H1 (cell line): ENCODE measurements around the gene PFDN5.

Source experiments
- CHD2 ChIP-seq: IDR thresholded peaks from 2 replicates; pipeline ENCODE4 v1.6.1; 2012; ENCODE audit warnings: low read length, improper control_type of control experiment
- GTF2F1 ChIP-seq: IDR thresholded peaks from 2 replicates; pipeline ENCODE4 v1.6.1; 2012; ENCODE audit warnings: low read depth, low read length, improper control_type of control experiment, borderline replicate concordance
- JUN ChIP-seq: IDR thresholded peaks from 2 replicates; pipeline ENCODE4 v1.6.1; 2011; ENCODE audit warnings: low read depth, mild to moderate bottlenecking, improper control_type of control experiment, low read length
- KDM5A ChIP-seq: fragments of 200-600 bp; IDR thresholded peaks from 2 replicates; pipeline ENCODE4 v1.7.1; 2012; ENCODE audit warnings: mild to moderate bottlenecking, low read length, inconsistent platforms, mixed read lengths
- POLR2A ChIP-seq, 2 experiments: IDR thresholded peaks; 1 replicate in 1 of 2; 2 replicates in 1 of 2; pipeline ENCODE4 v1.6.1; 2011; ENCODE audit warnings: low read depth in 2 of 2, low read length in 2 of 2, mild to moderate bottlenecking in 2 of 2; ENCODE audit errors: control extremely low read depth in 1 of 2
- RFX5 ChIP-seq: IDR thresholded peaks from 2 replicates; pipeline ENCODE4 v1.6.1; 2011; ENCODE audit warnings: low read depth, low read length, improper control_type of control experiment, borderline replicate concordance
- SP1 ChIP-seq: IDR thresholded peaks from 2 replicates; pipeline ENCODE4 v1.6.1; 2011; ENCODE audit warnings: low read depth, low read length
- TF ChIP-seq, protein P1 (sequence below): IDR thresholded peaks from 2 replicates; pipeline ENCODE4 v1.6.1; 2012; ENCODE audit warnings: inconsistent platforms
- TF ChIP-seq, protein P2 (sequence below), 3 experiments: IDR thresholded peaks; 1 replicate in 2 of 3; 2 replicates in 1 of 3; pipeline versions ENCODE4 v1.5.1 to v1.6.1; 2011; ENCODE audit warnings: low read length in 3 of 3, mild to moderate bottlenecking in 3 of 3, inconsistent platforms in 2 of 3, low read depth in 1 of 3, moderate library complexity in 1 of 3; ENCODE audit not compliant: insufficient read depth in 1 of 3; ENCODE audit errors: control extremely low read depth in 1 of 3

DNA sequence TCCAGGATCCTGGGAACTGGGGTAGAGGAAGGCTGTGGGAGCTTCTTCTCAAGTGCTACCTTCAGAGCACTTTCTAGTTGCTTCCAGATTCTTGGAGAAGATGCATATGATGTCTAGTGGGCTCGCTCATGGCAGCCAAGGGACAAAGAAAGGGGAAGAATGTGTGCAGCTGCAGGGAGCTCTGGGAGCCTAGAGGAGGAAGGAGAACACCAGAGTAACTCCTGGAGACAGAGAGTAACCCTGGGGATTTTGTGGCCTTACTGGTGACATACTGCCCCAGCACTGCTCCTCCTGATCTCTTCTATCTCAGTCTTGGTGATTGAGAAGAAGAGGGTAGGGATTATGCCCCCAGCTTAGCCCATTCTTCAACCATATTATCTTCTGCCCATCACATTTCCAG is 51.1 kb downstream of the PFDN5 start:
- TF ChIP-seq POLR2A (IDR thresholded peaks at IDR 0.05; ENCODE audit: control extremely low read depth in 1 of 2, low read depth in 2 of 2, low read length in 2 of 2): no peak
- TF ChIP-seq, protein P1, sequence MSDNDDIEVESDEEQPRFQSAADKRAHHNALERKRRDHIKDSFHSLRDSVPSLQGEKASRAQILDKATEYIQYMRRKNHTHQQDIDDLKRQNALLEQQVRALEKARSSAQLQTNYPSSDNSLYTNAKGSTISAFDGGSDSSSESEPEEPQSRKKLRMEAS: no peak
- no peak for TF ChIP-seq CHD2
- TF ChIP-seq RFX5: no peak
- no peak for TF ChIP-seq JUN
- TF ChIP-seq, protein P2, sequence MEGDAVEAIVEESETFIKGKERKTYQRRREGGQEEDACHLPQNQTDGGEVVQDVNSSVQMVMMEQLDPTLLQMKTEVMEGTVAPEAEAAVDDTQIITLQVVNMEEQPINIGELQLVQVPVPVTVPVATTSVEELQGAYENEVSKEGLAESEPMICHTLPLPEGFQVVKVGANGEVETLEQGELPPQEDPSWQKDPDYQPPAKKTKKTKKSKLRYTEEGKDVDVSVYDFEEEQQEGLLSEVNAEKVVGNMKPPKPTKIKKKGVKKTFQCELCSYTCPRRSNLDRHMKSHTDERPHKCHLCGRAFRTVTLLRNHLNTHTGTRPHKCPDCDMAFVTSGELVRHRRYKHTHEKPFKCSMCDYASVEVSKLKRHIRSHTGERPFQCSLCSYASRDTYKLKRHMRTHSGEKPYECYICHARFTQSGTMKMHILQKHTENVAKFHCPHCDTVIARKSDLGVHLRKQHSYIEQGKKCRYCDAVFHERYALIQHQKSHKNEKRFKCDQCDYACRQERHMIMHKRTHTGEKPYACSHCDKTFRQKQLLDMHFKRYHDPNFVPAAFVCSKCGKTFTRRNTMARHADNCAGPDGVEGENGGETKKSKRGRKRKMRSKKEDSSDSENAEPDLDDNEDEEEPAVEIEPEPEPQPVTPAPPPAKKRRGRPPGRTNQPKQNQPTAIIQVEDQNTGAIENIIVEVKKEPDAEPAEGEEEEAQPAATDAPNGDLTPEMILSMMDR (IDR thresholded peaks at IDR 0.05; ENCODE audit: control extremely low read depth in 1 of 3, insufficient read depth in 1 of 3, low read depth in 1 of 3, low read length in 3 of 3): no peak
- TF ChIP-seq KDM5A: no peak
- no peak for TF ChIP-seq GTF2F1
- no peak for TF ChIP-seq SP1
